Measurements from ENCODE around the gene PPP1R27.

- no peak for TF ChIP-seq CTCF (IDR thresholded peaks at IDR 0.05; ENCODE audit: low read depth, low read length)
- TF ChIP-seq MAX (IDR thresholded peaks at IDR 0.05; ENCODE audit: low read depth, low read length): no peak
- TF ChIP-seq POLR2A (IDR thresholded peaks at IDR 0.05; ENCODE audit: extremely low read depth, insufficient read length): peak; percentile 26
- TF ChIP-seq MYC (IDR thresholded peaks at IDR 0.05; ENCODE audit: low read depth, low read length): no peak
Measured at GRCh38 chr17:81842725-81843504, 8.1 kb upstream of the PPP1R27 start.
